Measurements from ENCODE around the gene VEGFD.

Gene VEGFD

DNA sequence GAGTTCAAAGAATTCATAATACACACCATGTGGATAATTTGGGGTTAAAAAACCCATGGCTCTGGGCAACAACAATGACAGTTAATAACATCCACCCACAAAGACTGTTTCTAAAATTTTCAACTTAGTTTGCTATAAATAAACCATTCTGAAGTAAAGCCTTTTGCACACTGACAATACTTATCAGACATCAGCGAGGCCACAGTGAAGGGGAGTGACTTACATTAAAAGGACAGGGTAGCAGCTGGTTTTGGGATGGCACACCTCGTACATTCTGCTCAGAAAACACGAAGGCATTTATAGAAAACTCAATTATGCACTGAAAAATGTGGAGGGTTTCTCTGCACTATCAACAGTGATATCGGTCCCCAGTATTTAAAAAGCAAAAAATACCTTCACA is 63.9 kb downstream of the VEGFD start:
- Histone ChIP-seq H3F3A (ENCODE audit: insufficient read depth) (no peaks in the 10 kb centered on the region), H3K9ac (ENCODE audit: low read length) (no peak overlapping the region), H3K27ac (ENCODE audit: low read depth, low read length) (no peak overlapping the region), H3K4me2 (ENCODE audit: low read depth, low read length, poor library complexity, severe bottlenecking) (no peak overlapping the region), H3K9me2 (replicated peaks; ENCODE audit: insufficient read depth, low read length) (no peaks in the 10 kb centered on the region), H3K79me2 (ENCODE audit: insufficient read depth, low read length) (no peaks in the 10 kb centered on the region), H2AFZ (ENCODE audit: low read depth, low read length, severe bottlenecking) (no peak overlapping the region), H3K27me3 (ENCODE audit: low read length) (no peaks in the 10 kb centered on the region), H3K4me3 (ENCODE audit: insufficient read depth, low read length, poor library complexity, severe bottlenecking) (no peak overlapping the region), H3K36me3 (ENCODE audit: low read length) (no peaks in the 10 kb centered on the region; the same call in 1 of the 2 replicates), H3K9me3 (ENCODE audit: insufficient read depth, low read length) (no peaks in the 10 kb centered on the region), H4K20me1 (ENCODE audit: low read depth, low read length) (no peaks in the 10 kb centered on the region)
- TF ChIP-seq EZH2phosphoT487 (conservative IDR thresholded peaks at IDR 0.05; ENCODE audit: low read length), result no peak
- TF ChIP-seq, protein P1, sequence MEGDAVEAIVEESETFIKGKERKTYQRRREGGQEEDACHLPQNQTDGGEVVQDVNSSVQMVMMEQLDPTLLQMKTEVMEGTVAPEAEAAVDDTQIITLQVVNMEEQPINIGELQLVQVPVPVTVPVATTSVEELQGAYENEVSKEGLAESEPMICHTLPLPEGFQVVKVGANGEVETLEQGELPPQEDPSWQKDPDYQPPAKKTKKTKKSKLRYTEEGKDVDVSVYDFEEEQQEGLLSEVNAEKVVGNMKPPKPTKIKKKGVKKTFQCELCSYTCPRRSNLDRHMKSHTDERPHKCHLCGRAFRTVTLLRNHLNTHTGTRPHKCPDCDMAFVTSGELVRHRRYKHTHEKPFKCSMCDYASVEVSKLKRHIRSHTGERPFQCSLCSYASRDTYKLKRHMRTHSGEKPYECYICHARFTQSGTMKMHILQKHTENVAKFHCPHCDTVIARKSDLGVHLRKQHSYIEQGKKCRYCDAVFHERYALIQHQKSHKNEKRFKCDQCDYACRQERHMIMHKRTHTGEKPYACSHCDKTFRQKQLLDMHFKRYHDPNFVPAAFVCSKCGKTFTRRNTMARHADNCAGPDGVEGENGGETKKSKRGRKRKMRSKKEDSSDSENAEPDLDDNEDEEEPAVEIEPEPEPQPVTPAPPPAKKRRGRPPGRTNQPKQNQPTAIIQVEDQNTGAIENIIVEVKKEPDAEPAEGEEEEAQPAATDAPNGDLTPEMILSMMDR (IDR thresholded peaks at IDR 0.05; ENCODE audit: insufficient read depth, low read length, poor library complexity, severe bottlenecking), result no peak

DNA sequence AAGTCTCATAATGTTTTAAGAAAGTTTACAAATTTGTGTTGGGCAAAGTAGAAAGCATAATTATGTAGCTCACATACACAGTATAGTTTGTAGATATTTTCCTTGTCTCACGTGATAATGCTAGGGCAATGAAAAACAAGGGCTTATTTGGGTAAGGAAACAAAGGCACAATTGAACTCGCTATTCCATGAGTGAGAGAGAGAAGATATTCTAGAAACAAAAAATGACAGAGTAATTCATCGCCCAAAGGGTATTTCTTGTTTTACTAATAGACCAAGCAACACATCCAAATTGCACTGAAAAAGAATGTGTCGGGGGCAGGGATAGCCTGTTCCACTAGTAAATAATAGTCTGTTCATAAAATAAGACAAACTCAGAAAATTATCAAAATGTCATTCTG is 65.1 kb downstream of the VEGFD start:
- TF ChIP-seq, protein P1 (IDR thresholded peaks at IDR 0.05; ENCODE audit: insufficient read depth, low read length, poor library complexity, severe bottlenecking), result no peak
- no peak for TF ChIP-seq EZH2phosphoT487 (conservative IDR thresholded peaks at IDR 0.05; ENCODE audit: low read length)
- Histone ChIP-seq H3K79me2 (ENCODE audit: insufficient read depth, low read length) (no peaks in the 10 kb centered on the region), H3K9ac (ENCODE audit: low read length) (no peak overlapping the region), H3K36me3 (ENCODE audit: low read length) (no peaks in the 10 kb centered on the region; the same call in 1 of the 2 replicates), H3K4me2 (ENCODE audit: low read depth, low read length, poor library complexity, severe bottlenecking) (no peak overlapping the region), H3K27ac (ENCODE audit: low read depth, low read length) (no peak overlapping the region), H3K27me3 (ENCODE audit: low read length) (no peaks in the 10 kb centered on the region), H3F3A (ENCODE audit: insufficient read depth) (no peaks in the 10 kb centered on the region), H4K20me1 (ENCODE audit: low read depth, low read length) (no peaks in the 10 kb centered on the region), H3K9me3 (ENCODE audit: insufficient read depth, low read length) (no peaks in the 10 kb centered on the region), H2AFZ (ENCODE audit: low read depth, low read length, severe bottlenecking) (no peak overlapping the region), H3K4me3 (ENCODE audit: insufficient read depth, low read length, poor library complexity, severe bottlenecking) (no peak overlapping the region), H3K9me2 (replicated peaks; ENCODE audit: insufficient read depth, low read length) (no peaks in the 10 kb centered on the region)

DNA sequence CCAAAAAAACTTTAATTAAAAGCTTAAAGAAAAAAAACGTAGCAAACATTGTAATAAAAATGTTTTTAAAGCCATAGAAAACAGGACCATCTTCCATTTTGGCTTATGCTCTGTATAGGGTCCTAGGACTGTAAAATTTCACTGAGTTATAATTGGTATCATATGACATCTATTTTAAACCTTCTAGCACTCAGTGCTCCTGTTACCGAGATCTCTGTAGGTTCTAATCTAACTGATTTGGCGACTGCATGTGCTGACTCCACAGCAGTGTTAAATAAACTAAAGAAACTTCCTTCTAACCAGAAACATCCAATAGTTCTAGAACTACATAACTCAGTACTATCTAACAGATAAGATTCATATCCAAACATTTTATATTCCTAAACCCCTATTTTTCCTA is 68.7 kb downstream of the VEGFD start, which contains the start of gene ASB11:
Gene ASB11 (minus strand): TSS at position 132 of the 400 bp plus-strand sequence. CDS start 35 bp downstream, at position 97.
- Histone ChIP-seq H2AFZ (ENCODE audit: low read depth, low read length, severe bottlenecking) (no peak within 1 kb of the TSS), H3K79me2 (ENCODE audit: insufficient read depth, low read length) (no peaks in the 10 kb centered on the region), H3K27me3 (ENCODE audit: low read length) (no peaks in the 10 kb centered on the region), H3K9me3 (ENCODE audit: insufficient read depth, low read length) (no peaks in the 10 kb centered on the region), H3F3A (ENCODE audit: insufficient read depth) (no peaks in the 10 kb centered on the region), H4K20me1 (ENCODE audit: low read depth, low read length) (no peaks in the 10 kb centered on the region), H3K4me3 (ENCODE audit: insufficient read depth, low read length, poor library complexity, severe bottlenecking) (no peak within 1 kb of the TSS), H3K9ac (ENCODE audit: low read length) (no peak within 1 kb of the TSS), H3K4me2 (ENCODE audit: low read depth, low read length, poor library complexity, severe bottlenecking) (no peak within 1 kb of the TSS), H3K27ac (ENCODE audit: low read depth, low read length) (no peak within 1 kb of the TSS), H3K9me2 (replicated peaks; ENCODE audit: insufficient read depth, low read length) (no peaks in the 10 kb centered on the region), H3K36me3 (ENCODE audit: low read length) (no peaks in the 10 kb centered on the region; the same call in 1 of the 2 replicates)
- TF ChIP-seq EZH2phosphoT487 (conservative IDR thresholded peaks at IDR 0.05; ENCODE audit: low read length), result no peak
- TF ChIP-seq, protein P1 (IDR thresholded peaks at IDR 0.05; ENCODE audit: insufficient read depth, low read length, poor library complexity, severe bottlenecking), result no peak
